Breast epithelium (tissue), 4 donors: Measurements from ENCODE around the gene CMSS1. TPM values are rescaled to one million over a fixed set of nuclear protein-coding genes. Genes with fewer than 3 reads are reported as not detected.

Experiments used
- DNase-seq, 2 donors: peaks; one replicate each; pipeline ENCODE4 v3.0.0-alpha.2; 2019; ENCODE audit warnings: low spot score in 2 of 2
- H3K27ac ChIP-seq, 2 donors: fragments of 200-600 bp; sonication (generic) in 1 of 2; one replicate each; pipeline ENCODE4 v1.5.1; 2016 to 2019; ENCODE audit warnings: mild to moderate bottlenecking in 1 of 2
- H3K27me3 ChIP-seq, 2 donors: fragments of 200-600 bp; sonication (generic) in 1 of 2; one replicate each; pipeline versions ENCODE4 v1.5.1 to v1.6.0; 2017 to 2019; ENCODE audit warnings: control low read depth in 1 of 2, mild to moderate bottlenecking in 1 of 2
- H3K36me3 ChIP-seq: fragments of 200-600 bp; one replicate; pipeline ENCODE4 v1.5.1; 2019
- H3K4me1 ChIP-seq, 2 donors: fragments of 200-600 bp; sonication (generic); one replicate each; pipeline ENCODE4 v1.5.1; 2016 to 2019; ENCODE audit warnings: control low read depth in 1 of 2
- H3K4me3 ChIP-seq, 3 donors: fragments of 200-600 bp; sonication (generic); 1 replicate in 2 of 3; 2 replicates in 1 of 3; pipeline ENCODE4 v1.5.1; 2016 to 2019; ENCODE audit warnings: mild to moderate bottlenecking in 3 of 3, moderate library complexity in 2 of 3
- H3K9me3 ChIP-seq, 2 donors: fragments of 200-600 bp; sonication (generic) in 1 of 2; one replicate each; pipeline ENCODE4 v1.5.1; 2016 to 2019; ENCODE audit warnings: control low read depth in 1 of 2
- POLR2A ChIP-seq: fragments of 450-650 bp; IDR thresholded peaks from one replicate; pipeline ENCODE4 v1.6.1; 2016; ENCODE audit warnings: antibody characterized with exemption, mild to moderate bottlenecking, moderate library complexity
- POLR2AphosphoS5 ChIP-seq, 3 donors: sonication (generic); formaldehyde crosslinking; IDR thresholded peaks; one replicate each; pipeline ENCODE4 v1.6.1; 2017; ENCODE audit warnings: antibody characterized with exemption in 3 of 3
- intact Hi-C: fragments of 100-400 bp; cut with DNase I; formaldehyde crosslinking; loops from one replicate; pipeline ENCODE4 v1.15.1; 2023; ENCODE audit warnings: low total_unique reads
- total RNA-seq, 3 donors: library from RNA; depleted of rRNA; stranded (reverse); fragments of >200 nt; gene quantifications; one replicate each; pipeline ENCODE4 v1.1.0, GENCODE V29; 2016
- TF ChIP-seq, protein P1 (sequence below), 3 donors: fragments of 450-650 bp; IDR thresholded peaks; one replicate each; pipeline ENCODE4 v1.5.1; 2016 to 2017; ENCODE audit warnings: antibody characterized with exemption in 3 of 3, mild to moderate bottlenecking in 3 of 3, moderate library complexity in 3 of 3

Gene CMSS1
- total RNA-seq, 3 donors from 2014 or later, result 15.5 to 35.4 (median 16.1) TPM

GRCh38 chr3:100117093-100117492, 299.4 kb downstream of the CMSS1 start:
- intact Hi-C loops, result no loop called here
- Histone ChIP-seq H3K4me3 (no peak overlapping the region), H3K4me1 (no peaks in the 10 kb centered on the region), H3K36me3 (no peaks in the 10 kb centered on the region), H3K9me3 (no peaks in the 10 kb centered on the region), H3K27ac (no peak overlapping the region), H3K27me3 (no peaks in the 10 kb centered on the region)
- DNase-seq, result no peak
- TF ChIP-seq POLR2A, result no peak
- TF ChIP-seq, protein P1, sequence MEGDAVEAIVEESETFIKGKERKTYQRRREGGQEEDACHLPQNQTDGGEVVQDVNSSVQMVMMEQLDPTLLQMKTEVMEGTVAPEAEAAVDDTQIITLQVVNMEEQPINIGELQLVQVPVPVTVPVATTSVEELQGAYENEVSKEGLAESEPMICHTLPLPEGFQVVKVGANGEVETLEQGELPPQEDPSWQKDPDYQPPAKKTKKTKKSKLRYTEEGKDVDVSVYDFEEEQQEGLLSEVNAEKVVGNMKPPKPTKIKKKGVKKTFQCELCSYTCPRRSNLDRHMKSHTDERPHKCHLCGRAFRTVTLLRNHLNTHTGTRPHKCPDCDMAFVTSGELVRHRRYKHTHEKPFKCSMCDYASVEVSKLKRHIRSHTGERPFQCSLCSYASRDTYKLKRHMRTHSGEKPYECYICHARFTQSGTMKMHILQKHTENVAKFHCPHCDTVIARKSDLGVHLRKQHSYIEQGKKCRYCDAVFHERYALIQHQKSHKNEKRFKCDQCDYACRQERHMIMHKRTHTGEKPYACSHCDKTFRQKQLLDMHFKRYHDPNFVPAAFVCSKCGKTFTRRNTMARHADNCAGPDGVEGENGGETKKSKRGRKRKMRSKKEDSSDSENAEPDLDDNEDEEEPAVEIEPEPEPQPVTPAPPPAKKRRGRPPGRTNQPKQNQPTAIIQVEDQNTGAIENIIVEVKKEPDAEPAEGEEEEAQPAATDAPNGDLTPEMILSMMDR (IDR thresholded peaks at IDR 0.05), result no peak
- TF ChIP-seq POLR2AphosphoS5 (IDR thresholded peaks at IDR 0.05), result no peak

GRCh38 chr3:100120012-100120411, 302.4 kb downstream of the CMSS1 start:
- TF ChIP-seq, protein P1 (IDR thresholded peaks at IDR 0.05), result no peak
- TF ChIP-seq POLR2A, result no peak
- no peak for TF ChIP-seq POLR2AphosphoS5 (IDR thresholded peaks at IDR 0.05)
- intact Hi-C loops, result no loop called here
- Histone ChIP-seq H3K4me3 (no peak overlapping the region), H3K27me3 (no peaks in the 10 kb centered on the region), H3K27ac (no peak overlapping the region), H3K4me1 (no peaks in the 10 kb centered on the region), H3K9me3 (no peaks in the 10 kb centered on the region), H3K36me3 (no peaks in the 10 kb centered on the region)
- DNase-seq, result no peak

- no peak for DNase-seq
- intact Hi-C loops, result no loop called here
- H3K4me1 ChIP-seq, result no peaks in the 10 kb centered on the region
- H3K4me3 ChIP-seq, result no peak overlapping the region
- TF ChIP-seq POLR2A (no peak), POLR2AphosphoS5 (IDR thresholded peaks at IDR 0.05) (no peak)
- TF ChIP-seq, protein P1 (IDR thresholded peaks at IDR 0.05), result no peak
- H3K27ac ChIP-seq, result no peak overlapping the region
- H3K27me3 ChIP-seq, result no peaks in the 10 kb centered on the region
- no peaks in the 10 kb centered on the region for H3K36me3 ChIP-seq
- no peaks in the 10 kb centered on the region for H3K9me3 ChIP-seq
Observed at GRCh38 chr3:100120693-100121092, 303.0 kb downstream of the CMSS1 start.

- no peaks in the 10 kb centered on the region for H3K36me3 ChIP-seq
- no peak for DNase-seq
- H3K9me3 ChIP-seq, result no peaks in the 10 kb centered on the region
- H3K27ac ChIP-seq, result no peak overlapping the region
- no peak overlapping the region for H3K4me3 ChIP-seq
- no peaks in the 10 kb centered on the region for H3K27me3 ChIP-seq
- TF ChIP-seq POLR2A (no peak), POLR2AphosphoS5 (IDR thresholded peaks at IDR 0.05) (no peak)
- TF ChIP-seq, protein P1 (IDR thresholded peaks at IDR 0.05), result no peak
- H3K4me1 ChIP-seq, result no peaks in the 10 kb centered on the region
- intact Hi-C loops, result no loop called here
Observed at GRCh38 chr3:100122321-100122720, 304.7 kb downstream of the CMSS1 start.

GRCh38 chr3:100123112-100123511, 305.4 kb downstream of the CMSS1 start:
- Histone ChIP-seq H3K9me3 (no peaks in the 10 kb centered on the region), H3K27ac (no peak overlapping the region), H3K4me1 (no peaks in the 10 kb centered on the region), H3K36me3 (no peaks in the 10 kb centered on the region), H3K27me3 (no peaks in the 10 kb centered on the region), H3K4me3 (no peak overlapping the region)
- TF ChIP-seq POLR2A (no peak), POLR2AphosphoS5 (IDR thresholded peaks at IDR 0.05) (no peak)
- TF ChIP-seq, protein P1 (IDR thresholded peaks at IDR 0.05), result no peak
- DNase-seq, result no peak
- intact Hi-C loops, result no loop called here
